Retinal pigment epithelial cell (primary cell): ENCODE data around the gene MMP20.
A peak's percentile ranks its signal among the peaks of the same experiment; 100 is the strongest.

Source experiments
- DNase-seq: peaks from one replicate; pipeline ENCODE4 v3.0.0-alpha.2; 2010; ENCODE audit warnings: low read depth
- H3K4me3 ChIP-seq: 2 replicates; pipeline ENCODE4 v1.5.1; 2011; ENCODE audit warnings: mild to moderate bottlenecking, low read length, control low read depth, moderate library complexity
- CTCF ChIP-seq: conservative IDR thresholded peaks from 2 replicates; pipeline ENCODE4 v1.5.1; 2011; ENCODE audit warnings: low read depth, low read length, control low read depth, inconsistent platforms

Gene MMP20

DNA sequence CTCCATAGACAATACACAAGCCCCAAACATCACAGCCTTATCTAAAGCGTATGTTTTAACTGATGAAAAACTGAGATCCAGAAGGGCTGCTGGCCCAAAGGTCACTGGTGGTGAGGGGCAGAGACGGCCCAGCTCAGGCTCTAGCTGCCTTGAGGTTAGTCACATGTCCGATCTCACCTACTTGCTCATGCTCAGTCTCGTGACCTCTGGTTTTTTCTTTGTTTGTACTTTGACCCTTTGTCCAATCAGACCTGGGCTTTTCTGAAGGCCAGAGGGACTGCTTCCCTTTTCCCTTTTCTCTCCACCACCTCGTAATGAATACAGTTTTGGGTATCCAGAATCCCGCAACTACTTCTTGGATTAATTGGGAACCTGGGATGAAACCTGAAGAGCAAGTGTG, 28.6 kb downstream of the MMP20 start:
- no peak for TF ChIP-seq CTCF
- DNase-seq, result no peak
- no peak overlapping the region for H3K4me3 ChIP-seq

GRCh38 chr11:102592634-102593581, 32.2 kb downstream of the MMP20 start:
- TF ChIP-seq CTCF, result peak; percentile 71
- no peak for DNase-seq

GRCh38 chr11:102592131-102592530, 33.0 kb downstream of the MMP20 start:
- H3K4me3 ChIP-seq, result no peak overlapping the region
- no peak for TF ChIP-seq CTCF
- no peak for DNase-seq

More at GRCh38 chr11:102592634-102593581, 32.2 kb downstream of the MMP20 start:
- no peak overlapping the region for H3K4me3 ChIP-seq

DNA sequence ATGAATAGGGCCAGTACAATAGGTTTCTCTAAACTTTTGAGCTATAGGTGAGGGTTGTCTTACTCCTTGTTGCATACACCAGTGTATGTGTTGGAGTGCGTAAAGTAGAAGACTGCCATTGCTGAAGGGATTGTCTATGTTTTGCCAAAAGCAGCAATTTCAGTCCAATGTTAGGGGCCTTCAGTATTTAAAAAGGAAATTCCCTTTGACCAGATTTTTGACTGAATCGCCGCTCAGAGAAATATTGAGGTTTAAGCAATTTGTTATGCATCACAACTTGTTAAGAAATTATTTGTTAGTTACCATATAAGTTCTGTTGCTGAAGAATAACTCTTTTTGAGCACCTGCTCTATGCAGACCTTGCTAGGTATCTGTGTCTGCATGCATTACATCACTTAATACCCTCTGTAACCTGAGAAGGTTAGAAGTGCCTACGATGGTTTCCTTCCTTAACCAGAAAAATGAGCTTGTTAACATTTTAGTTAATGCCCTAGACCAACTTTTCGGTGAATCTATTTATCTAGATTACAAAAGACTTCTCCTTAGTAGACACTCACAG, 33.9 kb downstream of the MMP20 start:
- H3K4me3 ChIP-seq, result no peak overlapping the region
- TF ChIP-seq CTCF, result no peak
- DNase-seq, result no peak

GRCh38 chr11:102590276-102591049, 34.7 kb downstream of the MMP20 start:
- H3K4me3 ChIP-seq, result no peak overlapping the region

DNA sequence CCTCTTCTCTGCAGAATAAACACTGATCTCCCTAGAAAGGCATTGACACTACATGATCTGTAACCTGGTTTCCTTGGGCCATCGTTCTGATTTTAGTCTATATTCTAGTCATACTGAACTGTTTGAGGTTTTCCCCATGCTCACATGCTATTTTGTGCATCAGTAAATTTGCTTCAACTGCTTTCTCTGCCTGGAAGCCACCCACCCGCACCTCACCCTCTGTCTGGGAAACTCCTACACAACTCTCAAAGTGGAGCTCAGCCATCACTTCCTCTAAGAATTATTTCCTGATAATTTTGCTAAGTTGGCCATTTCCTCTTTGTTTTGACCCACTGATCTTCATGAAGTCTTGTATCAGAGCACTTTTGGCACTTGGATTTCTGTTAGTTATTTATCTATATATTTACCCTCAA, 36.1 kb downstream of the MMP20 start:
- TF ChIP-seq CTCF, result no peak
- H3K4me3 ChIP-seq, result no peak overlapping the region
- no peak for DNase-seq

More at GRCh38 chr11:102590276-102591049, 34.7 kb downstream of the MMP20 start:
- DNase-seq, result no peak
- TF ChIP-seq CTCF, result no peak
